Neural cell (in vitro differentiated cells): ENCODE measurements around the gene NDUFB3. TPM values are rescaled to one million over a fixed set of nuclear protein-coding genes. Genes with fewer than 3 reads are reported as not detected.

Experiments
- H2AFZ ChIP-seq: fragments of 200-600, 300-800 bp; sonication (generic), shearing (Covaris generic); 2 replicates; pipeline ENCODE4 v1.6.0; 2014; ENCODE audit warnings: low read depth, mild to moderate bottlenecking, antibody characterized with exemption, low read length, moderate library complexity
- H3F3A ChIP-seq: fragments of 200-600 bp; shearing (Covaris generic); 2 replicates; pipeline ENCODE4 v1.6.1; 2016; ENCODE audit warnings: mild to moderate bottlenecking, moderate library complexity, mixed read lengths, antibody characterized with exemption, low read length; ENCODE audit not compliant: insufficient read depth, poor library complexity, severe bottlenecking
- H3K27ac ChIP-seq: fragments of 200-600, 300-800 bp; sonication (generic), shearing (Covaris generic); 2 replicates; pipeline ENCODE4 v1.5.1; 2014; ENCODE audit warnings: mild to moderate bottlenecking, low read length, moderate library complexity
- H3K27me3 ChIP-seq: fragments of 300-800, 200-600 bp; sonication (generic), shearing (Covaris generic); 2 replicates; pipeline ENCODE4 v1.6.0; 2014; ENCODE audit warnings: mild to moderate bottlenecking, low read depth, low read length, moderate library complexity; ENCODE audit not compliant: insufficient read depth
- H3K36me3 ChIP-seq: fragments of 300-800, 200-600 bp; sonication (generic), shearing (Covaris generic); 2 replicates; pipeline ENCODE4 v1.5.1; 2014; ENCODE audit warnings: mild to moderate bottlenecking, antibody characterized with exemption, low read length, moderate library complexity; ENCODE audit not compliant: insufficient read depth
- H3K4me2 ChIP-seq: fragments of 300-800, 200-600 bp; sonication (generic), shearing (Covaris generic); 2 replicates; pipeline ENCODE4 v1.6.0; 2014; ENCODE audit warnings: mild to moderate bottlenecking, low read length
- H3K4me3 ChIP-seq: fragments of 300-800, 200-600 bp; sonication (generic), shearing (Covaris generic); 2 replicates; pipeline ENCODE4 v1.5.1; 2014; ENCODE audit warnings: mild to moderate bottlenecking, low read length, moderate library complexity
- H3K79me2 ChIP-seq: fragments of 200-600 bp; shearing (Covaris generic); replicated peaks from 2 replicates; pipeline ENCODE4 v1.6.0; 2014; ENCODE audit warnings: mild to moderate bottlenecking, low read length, moderate library complexity; ENCODE audit not compliant: insufficient read depth
- H3K9ac ChIP-seq: fragments of 300-800, 200-600 bp; sonication (generic), shearing (Covaris generic); 2 replicates; pipeline ENCODE4 v1.6.1; 2016; ENCODE audit warnings: mild to moderate bottlenecking, low read length, mixed read lengths
- H3K9me2 ChIP-seq: fragments of 200-600 bp; shearing (Covaris generic); 2 replicates; pipeline ENCODE4 v1.6.1; 2016; ENCODE audit warnings: mild to moderate bottlenecking, low read length, mixed read lengths; ENCODE audit not compliant: insufficient read depth
- H3K9me3 ChIP-seq: fragments of 200-600, 300-800 bp; sonication (generic), shearing (Covaris generic); 2 replicates; pipeline ENCODE4 v1.6.1; 2016; ENCODE audit warnings: mild to moderate bottlenecking, mixed run types, low read length, moderate library complexity, mixed read lengths
- H4K20me1 ChIP-seq: fragments of 200-600 bp; shearing (Covaris generic); 2 replicates; pipeline ENCODE4 v1.6.1; 2016; ENCODE audit warnings: mild to moderate bottlenecking, mixed run types; ENCODE audit not compliant: insufficient read depth
- EP300 ChIP-seq: fragments of 450-650 bp; conservative IDR thresholded peaks from 2 replicates; pipeline ENCODE4 v1.6.1; 2014; ENCODE audit warnings: antibody characterized with exemption, mild to moderate bottlenecking, moderate library complexity; ENCODE audit not compliant: poor library complexity, severe bottlenecking
- EZH2 ChIP-seq: fragments of 200-600, 300-800 bp; shearing (Covaris generic), sonication (generic); IDR thresholded peaks from 2 replicates; pipeline ENCODE4 v1.6.1; 2014; ENCODE audit warnings: antibody characterized with exemption, low read length, borderline replicate concordance, mild to moderate bottlenecking; ENCODE audit not compliant: insufficient read depth, poor library complexity, severe bottlenecking
- MXI1 ChIP-seq: fragments of 450-650 bp; conservative IDR thresholded peaks from 2 replicates; pipeline ENCODE4 v1.6.1; 2014; ENCODE audit warnings: antibody characterized with exemption, mild to moderate bottlenecking; ENCODE audit not compliant: poor library complexity, severe bottlenecking
- POLR2AphosphoS5 ChIP-seq: IDR thresholded peaks from 2 replicates; pipeline ENCODE4 v1.6.1; 2012
- RAD21 ChIP-seq: fragments of 450-650 bp; conservative IDR thresholded peaks from 2 replicates; pipeline ENCODE4 v1.6.1; 2014; ENCODE audit warnings: antibody characterized with exemption, mild to moderate bottlenecking, moderate library complexity
- SMC3 ChIP-seq: fragments of 450-650 bp; conservative IDR thresholded peaks from 2 replicates; pipeline ENCODE4 v1.6.1; 2014; ENCODE audit warnings: antibody characterized with exemption, mild to moderate bottlenecking, moderate library complexity; ENCODE audit not compliant: poor library complexity
- TAF1 ChIP-seq: IDR thresholded peaks from 2 replicates; pipeline ENCODE4 v1.6.1; 2012; ENCODE audit warnings: low read depth
- polyA plus RNA-seq: library from polyadenylated mRNA; depleted of rRNA; stranded (reverse); fragments of >200 nt; gene quantifications from 2 replicates; pipeline ENCODE4 v1.2.3, GENCODE V29; 2014
- TF ChIP-seq, protein P1 (sequence below): IDR thresholded peaks from 2 replicates; pipeline ENCODE4 v1.6.1; 2012; ENCODE audit warnings: borderline replicate concordance
- TF ChIP-seq, protein P2 (sequence below): fragments of 450-650 bp; IDR thresholded peaks from 2 replicates; pipeline ENCODE4 v1.5.1; 2014; ENCODE audit warnings: antibody characterized with exemption, mild to moderate bottlenecking, moderate library complexity; ENCODE audit not compliant: poor library complexity, severe bottlenecking

Gene NDUFB3
- polyA plus RNA-seq, 1 donor from 2014 or later: 154 TPM

DNA sequence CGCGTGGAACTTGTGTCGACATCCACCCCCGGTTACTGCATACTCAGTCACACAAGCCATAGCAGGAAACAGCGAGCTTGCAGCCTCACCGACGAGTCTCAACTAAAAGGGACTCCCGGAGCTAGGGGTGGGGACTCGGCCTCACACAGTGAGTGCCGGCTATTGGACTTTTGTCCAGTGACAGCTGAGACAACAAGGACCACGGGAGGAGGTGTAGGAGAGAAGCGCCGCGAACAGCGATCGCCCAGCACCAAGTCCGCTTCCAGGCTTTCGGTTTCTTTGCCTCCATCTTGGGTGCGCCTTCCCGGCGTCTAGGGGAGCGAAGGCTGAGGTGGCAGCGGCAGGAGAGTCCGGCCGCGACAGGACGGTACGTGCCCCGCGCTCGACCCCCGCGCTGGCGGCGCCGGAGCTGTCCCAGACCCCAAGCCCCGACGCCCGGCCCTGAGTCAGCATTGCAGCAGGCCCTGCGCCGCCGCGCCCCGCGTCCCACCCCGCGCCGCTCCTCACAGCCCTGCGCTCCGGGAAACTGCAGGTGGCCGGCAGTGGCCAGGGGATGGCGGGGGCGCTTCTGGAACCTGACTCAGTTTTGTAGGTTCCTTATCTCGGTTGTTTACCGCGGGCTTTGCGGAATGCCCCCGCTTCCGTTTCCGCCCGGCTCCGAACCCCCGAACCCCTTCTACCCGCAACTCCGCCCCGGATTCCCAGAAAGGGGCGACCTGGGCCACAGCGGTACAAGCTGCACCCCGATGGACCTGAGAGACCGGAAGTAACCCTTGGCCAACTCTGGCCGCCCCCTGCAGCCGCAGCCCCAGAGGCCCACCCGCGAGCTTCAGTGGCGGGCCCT, 44.5 kb downstream of the NDUFB3 start, which contains the start of gene CFLAR:
TSS of gene CFLAR (plus strand) at position 50 of the 844 bp plus-strand sequence. CDS start 13,702 bp downstream, outside the sequence.
- no peaks in the 10 kb centered on the region for H4K20me1 ChIP-seq
- H3K4me3 ChIP-seq: peak within 1 kb of the TSS; percentile 54
- H3K27ac ChIP-seq: no peak within 1 kb of the TSS
- no peak within 1 kb of the TSS for H3K9ac ChIP-seq
- no peaks in the 10 kb centered on the region for H3F3A ChIP-seq
- no peak within 1 kb of the TSS for H3K4me2 ChIP-seq
- peaks cover 10% of the 10 kb centered on the region for H3K27me3 ChIP-seq
- TF ChIP-seq SMC3 (no peak), MXI1 (no peak), EP300 (no peak), EZH2 (no peak), RAD21 (no peak), TAF1 (no peak), POLR2AphosphoS5 (no peak)
- TF ChIP-seq, protein P1, sequence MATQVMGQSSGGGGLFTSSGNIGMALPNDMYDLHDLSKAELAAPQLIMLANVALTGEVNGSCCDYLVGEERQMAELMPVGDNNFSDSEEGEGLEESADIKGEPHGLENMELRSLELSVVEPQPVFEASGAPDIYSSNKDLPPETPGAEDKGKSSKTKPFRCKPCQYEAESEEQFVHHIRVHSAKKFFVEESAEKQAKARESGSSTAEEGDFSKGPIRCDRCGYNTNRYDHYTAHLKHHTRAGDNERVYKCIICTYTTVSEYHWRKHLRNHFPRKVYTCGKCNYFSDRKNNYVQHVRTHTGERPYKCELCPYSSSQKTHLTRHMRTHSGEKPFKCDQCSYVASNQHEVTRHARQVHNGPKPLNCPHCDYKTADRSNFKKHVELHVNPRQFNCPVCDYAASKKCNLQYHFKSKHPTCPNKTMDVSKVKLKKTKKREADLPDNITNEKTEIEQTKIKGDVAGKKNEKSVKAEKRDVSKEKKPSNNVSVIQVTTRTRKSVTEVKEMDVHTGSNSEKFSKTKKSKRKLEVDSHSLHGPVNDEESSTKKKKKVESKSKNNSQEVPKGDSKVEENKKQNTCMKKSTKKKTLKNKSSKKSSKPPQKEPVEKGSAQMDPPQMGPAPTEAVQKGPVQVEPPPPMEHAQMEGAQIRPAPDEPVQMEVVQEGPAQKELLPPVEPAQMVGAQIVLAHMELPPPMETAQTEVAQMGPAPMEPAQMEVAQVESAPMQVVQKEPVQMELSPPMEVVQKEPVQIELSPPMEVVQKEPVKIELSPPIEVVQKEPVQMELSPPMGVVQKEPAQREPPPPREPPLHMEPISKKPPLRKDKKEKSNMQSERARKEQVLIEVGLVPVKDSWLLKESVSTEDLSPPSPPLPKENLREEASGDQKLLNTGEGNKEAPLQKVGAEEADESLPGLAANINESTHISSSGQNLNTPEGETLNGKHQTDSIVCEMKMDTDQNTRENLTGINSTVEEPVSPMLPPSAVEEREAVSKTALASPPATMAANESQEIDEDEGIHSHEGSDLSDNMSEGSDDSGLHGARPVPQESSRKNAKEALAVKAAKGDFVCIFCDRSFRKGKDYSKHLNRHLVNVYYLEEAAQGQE: no peak
- TF ChIP-seq, protein P2, sequence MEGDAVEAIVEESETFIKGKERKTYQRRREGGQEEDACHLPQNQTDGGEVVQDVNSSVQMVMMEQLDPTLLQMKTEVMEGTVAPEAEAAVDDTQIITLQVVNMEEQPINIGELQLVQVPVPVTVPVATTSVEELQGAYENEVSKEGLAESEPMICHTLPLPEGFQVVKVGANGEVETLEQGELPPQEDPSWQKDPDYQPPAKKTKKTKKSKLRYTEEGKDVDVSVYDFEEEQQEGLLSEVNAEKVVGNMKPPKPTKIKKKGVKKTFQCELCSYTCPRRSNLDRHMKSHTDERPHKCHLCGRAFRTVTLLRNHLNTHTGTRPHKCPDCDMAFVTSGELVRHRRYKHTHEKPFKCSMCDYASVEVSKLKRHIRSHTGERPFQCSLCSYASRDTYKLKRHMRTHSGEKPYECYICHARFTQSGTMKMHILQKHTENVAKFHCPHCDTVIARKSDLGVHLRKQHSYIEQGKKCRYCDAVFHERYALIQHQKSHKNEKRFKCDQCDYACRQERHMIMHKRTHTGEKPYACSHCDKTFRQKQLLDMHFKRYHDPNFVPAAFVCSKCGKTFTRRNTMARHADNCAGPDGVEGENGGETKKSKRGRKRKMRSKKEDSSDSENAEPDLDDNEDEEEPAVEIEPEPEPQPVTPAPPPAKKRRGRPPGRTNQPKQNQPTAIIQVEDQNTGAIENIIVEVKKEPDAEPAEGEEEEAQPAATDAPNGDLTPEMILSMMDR: no peak
- no peak within 1 kb of the TSS for H2AFZ ChIP-seq
- no peaks in the 10 kb centered on the region for H3K9me3 ChIP-seq
- H3K79me2 ChIP-seq: no peaks in the 10 kb centered on the region
- no peaks in the 10 kb centered on the region for H3K9me2 ChIP-seq
- H3K36me3 ChIP-seq: no peaks in the 10 kb centered on the region

DNA sequence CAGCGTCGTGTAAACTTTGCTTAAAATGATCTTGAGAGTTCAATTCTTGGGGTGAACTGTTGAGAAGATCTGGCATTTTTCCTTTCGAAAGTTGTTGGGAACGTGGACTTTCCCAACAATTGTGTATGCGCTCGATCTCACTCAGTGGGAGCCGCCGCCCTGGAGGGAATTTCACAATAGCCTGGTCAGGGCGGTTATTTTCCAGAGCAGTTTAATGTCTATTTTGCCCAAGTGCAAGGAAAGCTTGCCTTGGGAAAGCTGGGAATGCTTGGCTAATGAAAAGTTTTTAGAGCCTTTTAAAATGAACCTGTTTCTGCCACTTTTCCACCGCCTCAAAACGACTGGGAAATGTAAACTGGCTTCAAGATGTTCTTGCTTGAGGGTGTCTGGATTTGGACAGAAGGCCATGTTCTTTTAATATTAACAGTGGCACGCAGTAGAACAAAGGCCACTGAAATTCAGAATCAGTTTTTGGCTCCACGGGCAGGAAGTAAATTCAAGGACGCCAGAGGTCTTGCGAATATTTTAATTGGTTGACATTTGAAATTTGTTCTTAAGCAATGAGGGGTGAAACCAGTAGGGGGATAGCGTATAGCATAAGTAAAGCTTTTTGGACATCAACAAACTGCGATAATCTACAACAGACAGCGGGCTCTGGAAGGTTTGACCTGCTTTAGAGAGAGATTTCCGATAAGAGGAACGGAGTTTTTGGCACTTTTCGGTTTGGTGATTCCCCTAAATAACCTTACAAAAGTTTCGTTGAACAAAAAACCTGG, 45.3 kb downstream of the NDUFB3 start:
- Histone ChIP-seq H3K4me2 (no peak overlapping the region), H4K20me1 (no peaks in the 10 kb centered on the region), H3K9me3 (no peaks in the 10 kb centered on the region), H3K9me2 (no peaks in the 10 kb centered on the region), H3K27me3 (peaks cover 10% of the 10 kb centered on the region), H3K9ac (no peak overlapping the region), H3K4me3 (peak overlapping the region; percentile 54), H3K36me3 (no peaks in the 10 kb centered on the region), H3K27ac (no peak overlapping the region), H3F3A (no peaks in the 10 kb centered on the region), H2AFZ (no peak overlapping the region), H3K79me2 (no peaks in the 10 kb centered on the region)
- TF ChIP-seq, protein P2: no peak
- TF ChIP-seq EP300 (no peak), RAD21 (no peak), SMC3 (no peak), EZH2 (no peak), MXI1 (no peak), TAF1 (no peak), POLR2AphosphoS5 (no peak)
- TF ChIP-seq, protein P1: no peak
